ENCODE data around the gene ELAVL1. TPM values are rescaled to one million over a fixed set of nuclear protein-coding genes. Genes with fewer than 3 reads are reported as not detected.

The ELAVL1 gene
- polyA plus RNA-seq, 1 of the 3 experiments (the other 2 are of a cell fraction) = 49.6 TPM

DNA sequence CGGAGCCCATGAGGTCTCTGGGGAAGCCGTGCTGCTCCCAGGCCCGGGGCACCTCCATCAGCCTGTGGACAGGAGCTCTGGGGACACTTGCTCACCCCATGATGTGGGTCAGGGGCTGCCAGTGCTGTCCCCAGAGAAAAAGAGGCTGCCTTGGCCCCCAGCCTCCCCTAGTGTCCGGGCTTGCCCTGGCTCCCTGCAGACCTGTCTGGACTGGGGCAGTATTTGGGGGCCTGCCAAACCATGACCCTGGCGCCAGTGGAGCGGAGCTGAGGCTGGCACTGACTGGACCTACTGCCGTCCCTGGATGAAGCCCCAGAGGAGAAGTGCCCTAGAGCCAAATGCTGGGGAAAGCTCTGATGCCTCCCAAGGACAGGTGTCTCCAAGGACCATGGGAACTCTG is 30.4 kb downstream of the ELAVL1 start:
- Histone ChIP-seq H3K4me1 (ENCODE audit: control insufficient read depth in 1 of 2, insufficient read depth in 2 of 2, low read depth in 1 of 2, low read length in 1 of 2) (no peaks in the 10 kb centered on the region), H3K9ac (no peak overlapping the region), H3K9me2 (no peaks in the 10 kb centered on the region), H3K27me3 (ENCODE audit: insufficient read depth) (no peaks in the 10 kb centered on the region), H3K27ac (ENCODE audit: low read depth in 2 of 2, low read length in 1 of 2) (no peak overlapping the region; a peak in 1 of 4 replicates), H3K9me3 (no peaks in the 10 kb centered on the region), H3K4me2 (no peak overlapping the region), H4K20me1 (ENCODE audit: insufficient read depth) (peaks cover 33% of the 10 kb centered on the region), H3K36me3 (replicated peaks in 1 of 2; ENCODE audit: control insufficient read depth in 1 of 2, insufficient read depth in 2 of 2, low read length in 1 of 2) (peaks cover 0 to 69% of the 10 kb centered on the region in 2 experiments), H3K4me3 (ENCODE audit: low read depth in 2 of 2, low read length in 1 of 2) (no peak overlapping the region), H3K79me2 (ENCODE audit: insufficient read depth) (peaks cover 8% of the 10 kb centered on the region; the same call in 1 of the 2 replicates), H3F3A (replicated peaks; ENCODE audit: insufficient read depth) (no peaks in the 10 kb centered on the region), H2AFZ (ENCODE audit: low read depth) (no peak overlapping the region)
- POLR2A ChIA-PET = no interaction called here
- no peak for DNase-seq
- CTCF ChIA-PET = interaction anchor here (1.5 to 9.1 kb wide), 3 partner anchors 25 to 31 kb away, joined by 3 to 81 read pairs (median 4); partner anchors contain the start of gene ELAVL1
- WGBS (ENCODE audit: low lambda C conversion rate) = 100% methylated on average over 2 of the region's 7 CpGs
- TF ChIP-seq NFIC (IDR thresholded peaks at IDR 0.05; ENCODE audit: borderline replicate concordance) = no peak
- TF ChIP-seq, protein P1, sequence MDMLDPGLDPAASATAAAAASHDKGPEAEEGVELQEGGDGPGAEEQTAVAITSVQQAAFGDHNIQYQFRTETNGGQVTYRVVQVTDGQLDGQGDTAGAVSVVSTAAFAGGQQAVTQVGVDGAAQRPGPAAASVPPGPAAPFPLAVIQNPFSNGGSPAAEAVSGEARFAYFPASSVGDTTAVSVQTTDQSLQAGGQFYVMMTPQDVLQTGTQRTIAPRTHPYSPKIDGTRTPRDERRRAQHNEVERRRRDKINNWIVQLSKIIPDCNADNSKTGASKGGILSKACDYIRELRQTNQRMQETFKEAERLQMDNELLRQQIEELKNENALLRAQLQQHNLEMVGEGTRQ (IDR thresholded peaks at IDR 0.05; ENCODE audit: borderline replicate concordance, low read depth, low read length) = no peak

- no peak overlapping the region for H3K9ac ChIP-seq
- no peak for TF ChIP-seq FOXM1 (IDR thresholded peaks at IDR 0.05; ENCODE audit: low read depth)
- no peak for TF ChIP-seq MAX (IDR thresholded peaks at IDR 0.05; ENCODE audit: low read depth)
- no peak for TF ChIP-seq PBX3 (IDR thresholded peaks at IDR 0.05)
- TF ChIP-seq, protein P1 (IDR thresholded peaks at IDR 0.05; ENCODE audit: borderline replicate concordance, low read depth, low read length) = no peak
- no peak for TF ChIP-seq ZBTB33 (IDR thresholded peaks at IDR 0.05; ENCODE audit: borderline replicate concordance, low read depth)
- no peak for TF ChIP-seq TCF12 (IDR thresholded peaks at IDR 0.05)
- peaks cover 8% of the 10 kb centered on the region; the same call in 1 of the 2 replicates for H3K79me2 ChIP-seq (ENCODE audit: insufficient read depth)
- no peak overlapping the region for H3K27ac ChIP-seq (ENCODE audit: low read depth in 2 of 2, low read length in 1 of 2)
- H3F3A ChIP-seq (replicated peaks; ENCODE audit: insufficient read depth) = no peaks in the 10 kb centered on the region
- ChIA-PET CTCF (interaction anchor here (1.8 to 9.1 kb wide), 2 partner anchors 27 to 32 kb away, joined by 4 to 81 read pairs; partner anchors contain the start of gene ELAVL1), POLR2A (no interaction called here)
- H3K36me3 ChIP-seq (replicated peaks in 1 of 2; ENCODE audit: control insufficient read depth in 1 of 2, insufficient read depth in 2 of 2, low read length in 1 of 2) = peaks cover 6 to 62% of the 10 kb centered on the region in 2 experiments
- no peaks in the 10 kb centered on the region for H3K4me1 ChIP-seq (ENCODE audit: control insufficient read depth in 1 of 2, insufficient read depth in 2 of 2, low read depth in 1 of 2, low read length in 1 of 2)
- no peak overlapping the region for H3K4me2 ChIP-seq
- H3K9me3 ChIP-seq = no peaks in the 10 kb centered on the region
- DNase-seq = no peak
- H3K27me3 ChIP-seq (ENCODE audit: insufficient read depth) = no peaks in the 10 kb centered on the region
- WGBS (ENCODE audit: low lambda C conversion rate) = 100% methylated on average over 4 of the region's 12 CpGs
- peaks cover 28% of the 10 kb centered on the region for H4K20me1 ChIP-seq (ENCODE audit: insufficient read depth)
- H3K4me3 ChIP-seq (ENCODE audit: low read depth in 2 of 2, low read length in 1 of 2) = no peak overlapping the region
- no peak overlapping the region for H2AFZ ChIP-seq (ENCODE audit: low read depth)
- H3K9me2 ChIP-seq = no peaks in the 10 kb centered on the region
Measured at GRCh38 chr19:7973883-7974282, 31.6 kb downstream of the ELAVL1 start.

Data from SK-N-SH (cell line).